Endothelial cell of umbilical vein (primary cell): ENCODE data around the gene STAB2. TPM values are rescaled to one million over a fixed set of nuclear protein-coding genes. Genes with fewer than 3 reads are reported as not detected.
"Not testable (repeated sequence)": the region's sequence is repeated elsewhere in the genome, so short reads cannot be mapped to it uniquely, and the experiment has no call there.

Experiments used
- BruUV-seq: library from RNA; stranded (reverse); fragments of 400-500 nt; replicated peaks from 2 replicates; lab custom pipeline; 2021; lab: Mats Ljungman, UMichigan
- CTCF ChIA-PET: fragments of 300-600, 350-600 bp; sonication (Branson Sonifier 250); formaldehyde crosslinking; loops from one replicate; lab custom pipeline; 2021; ENCODE audit warnings: antibody characterized with exemption, inconsistent platforms; lab: Charles Lee
- POLR2A ChIA-PET: fragments of 300-600, 350-600 bp; sonication (Branson Sonifier 250); formaldehyde crosslinking; loops from one replicate; lab custom pipeline; 2021; ENCODE audit warnings: antibody characterized with exemption, inconsistent platforms; lab: Charles Lee
- DNase-seq: peaks from one replicate; pipeline ENCODE4 v3.0.0-alpha.2; 2011; ENCODE audit warnings: low read depth, low spot score
- FAIRE-seq: peaks from 2 replicates; lab custom pipeline; 2011; peaks lifted over from hg19 to GRCh38; lab: Jason Lieb, UNC
- H2AFZ ChIP-seq: 2 replicates; pipeline ENCODE4 v1.6.0; 2012; ENCODE audit warnings: low read depth, low read length, control low read depth, inconsistent platforms
- H3K27ac ChIP-seq: 2 replicates; pipeline ENCODE4 v1.5.1; 2011; ENCODE audit warnings: low read depth, mild to moderate bottlenecking, control low read depth, low read length, moderate library complexity; ENCODE audit not compliant: insufficient read depth
- H3K27me3 ChIP-seq, 2 experiments: 2 replicates each; pipeline versions ENCODE4 v1.6.0 to v1.6.1; 2011; ENCODE audit warnings: low read length in 2 of 2, mixed read lengths in 1 of 2; ENCODE audit not compliant: control insufficient read depth in 2 of 2, insufficient read depth in 2 of 2
- H3K36me3 ChIP-seq, 2 experiments: 2 replicates in 1 of 2; 3 replicates in 1 of 2; pipeline ENCODE4 v1.5.1; 2011; ENCODE audit warnings: low read length in 2 of 2, mild to moderate bottlenecking in 1 of 2, moderate library complexity in 1 of 2; ENCODE audit not compliant: control insufficient read depth in 2 of 2, insufficient read depth in 2 of 2; ENCODE audit errors: extremely low read depth in 1 of 2
- H3K4me1 ChIP-seq: 3 replicates; pipeline ENCODE4 v1.5.1; 2011; ENCODE audit warnings: mild to moderate bottlenecking, low read length; ENCODE audit not compliant: control insufficient read depth, insufficient read depth; ENCODE audit errors: extremely low read depth
- H3K4me2 ChIP-seq: 2 replicates; pipeline ENCODE4 v1.6.1; 2011; ENCODE audit warnings: low read length, control low read depth, mixed read lengths; ENCODE audit not compliant: insufficient read depth
- H3K4me3 ChIP-seq, 3 experiments: fragments of 200-600 bp in 1 of 3; sonication (generic), shearing (Covaris generic) in 1 of 3; replicated peaks in 1 of 3; 2 replicates each; pipeline ENCODE4 v1.5.1; 2011 to 2016; ENCODE audit warnings: control low read depth in 3 of 3, low read length in 3 of 3, mild to moderate bottlenecking in 2 of 3, inconsistent platforms in 1 of 3, low read depth in 1 of 3, moderate library complexity in 1 of 3; ENCODE audit not compliant: insufficient read depth in 1 of 3
- H3K79me2 ChIP-seq: 2 replicates; pipeline ENCODE4 v1.6.0; 2012; ENCODE audit warnings: low read length, inconsistent platforms; ENCODE audit not compliant: control insufficient read depth, insufficient read depth
- H3K9ac ChIP-seq: replicated peaks from 2 replicates; pipeline ENCODE3; 2011; ENCODE audit warnings: low read length, control low read depth; ENCODE audit not compliant: insufficient read depth; ENCODE audit errors: extremely low read depth
- H3K9me1 ChIP-seq: replicated peaks from 3 replicates; pipeline ENCODE4 v1.6.0; 2011; ENCODE audit warnings: mild to moderate bottlenecking, low read length; ENCODE audit not compliant: control insufficient read depth, insufficient read depth; ENCODE audit errors: extremely low read depth
- H3K9me3 ChIP-seq: replicated peaks from 2 replicates; pipeline ENCODE4 v1.5.1; 2012; ENCODE audit warnings: low read length, inconsistent platforms; ENCODE audit not compliant: control insufficient read depth, insufficient read depth
- H4K20me1 ChIP-seq: replicated peaks from 2 replicates; pipeline ENCODE3; 2011; ENCODE audit warnings: mild to moderate bottlenecking, low read length; ENCODE audit not compliant: control insufficient read depth, insufficient read depth; ENCODE audit errors: extremely low read depth
- dilution Hi-C: fragments of 300-500 bp; cut with MboI; formaldehyde crosslinking; loops from one replicate; pipeline ENCODE4 v1.15.0; 2019; ENCODE audit warnings: low sequenced_read_pairs; ENCODE audit not compliant: extremely low pct_ligation_motif_present
- intact Hi-C: fragments of 100-400 bp; cut with micrococcal nuclease; formaldehyde crosslinking; loops from one replicate; pipeline ENCODE4 v1.10.0; 2022
- polyA plus RNA-seq, 4 experiments: library from polyadenylated mRNA; depleted of rRNA in 3 of 4; stranded (reverse) in 3 of 4; unstranded in 1 of 4; fragments of >200 nt; gene quantifications; 2 replicates each; pipeline versions ENCODE4 v1.2.1 to v1.2.3, GENCODE V29; 2011 to 2012; ENCODE audit warnings: missing spikeins in 1 of 4
- total RNA-seq: library from RNA; stranded (reverse); gene quantifications from 2 replicates; pipeline ENCODE4 v1.2.3, GENCODE V29; 2021
- TF ChIP-seq, protein P1 (sequence below): IDR thresholded peaks from 2 replicates; pipeline ENCODE4 v1.6.1; 2011; ENCODE audit not compliant: insufficient read depth, insufficient read length

STAB2 gene
- total and polyA plus RNA-seq, 2 donors (not counting 3 experiments of a cell fraction or from before 2014, with no cell fraction given): 0.01 TPM; not detected in 1

DNA sequence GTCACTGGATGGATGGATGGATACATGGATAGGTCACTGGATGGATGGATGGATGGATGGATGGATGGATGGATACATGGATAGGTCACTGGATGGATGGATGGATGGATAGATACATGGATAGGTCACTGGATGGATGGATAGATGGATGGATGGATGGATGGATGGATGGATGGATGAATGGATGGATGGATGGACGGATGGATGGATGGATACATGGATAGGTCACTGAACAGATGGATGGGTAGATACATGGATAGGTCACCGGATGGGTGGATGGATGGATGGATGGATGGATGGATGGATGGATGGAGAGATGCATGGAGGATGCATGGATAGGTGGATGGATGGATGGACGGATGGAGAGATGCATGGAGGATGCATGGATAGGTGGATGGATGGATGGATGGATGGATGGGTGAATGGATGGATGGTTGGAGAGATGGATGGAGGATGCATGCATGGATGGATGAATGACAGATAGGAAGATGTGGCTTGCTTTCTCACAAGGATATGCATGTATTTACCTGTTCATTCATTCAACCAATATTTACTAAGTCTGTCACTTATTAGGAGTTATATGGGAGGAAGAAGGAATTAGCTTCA, 66.6 kb downstream of the STAB2 start:
- H3K9me3 ChIP-seq, intact Hi-C loops, DNase-seq, H3K9ac ChIP-seq, BruUV-seq, H3K4me3 ChIP-seq, H3K4me1 ChIP-seq, H3K4me2 ChIP-seq, H3K27me3 ChIP-seq, FAIRE-seq, H4K20me1 ChIP-seq, H3K79me2 ChIP-seq, POLR2A ChIA-PET, H3K36me3 ChIP-seq, H2AFZ ChIP-seq, H3K9me1 ChIP-seq, H3K27ac ChIP-seq, dilution Hi-C loops: not testable (repeated sequence)
- CTCF ChIA-PET: interaction anchor here (0.6 kb wide), 1 partner anchor 21 kb away, joined by 4 read pairs; no protein-coding TSS in a partner anchor

DNA sequence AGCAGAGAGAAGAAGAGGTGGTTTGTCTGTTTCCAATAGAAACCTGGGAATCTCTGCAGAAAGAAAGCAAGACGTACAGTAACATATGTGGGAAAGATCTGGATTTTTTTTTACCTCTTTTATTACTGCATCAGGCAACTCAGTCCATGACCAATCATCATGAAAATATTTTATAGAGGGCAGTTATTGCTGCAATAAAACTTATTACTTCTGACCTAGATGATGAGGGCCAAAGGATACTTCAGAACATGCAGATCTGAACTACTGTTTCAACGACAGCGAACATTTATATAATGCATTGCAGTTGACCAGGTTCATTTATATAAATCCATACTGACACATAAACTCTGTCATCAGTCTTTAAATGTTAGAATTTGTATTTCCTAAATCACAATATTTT, 67.7 kb downstream of the STAB2 start:
- H2AFZ ChIP-seq: no peak overlapping the region
- H3K27me3 ChIP-seq: no peaks in the 10 kb centered on the region
- no peaks in the 10 kb centered on the region for H3K36me3 ChIP-seq
- no peak overlapping the region for H3K4me2 ChIP-seq
- no peak overlapping the region for H3K9ac ChIP-seq
- POLR2A ChIA-PET: no interaction called here
- dilution Hi-C loops: no loop called here
- intact Hi-C loops: no loop called here
- DNase-seq: no peak
- TF ChIP-seq, protein P1, sequence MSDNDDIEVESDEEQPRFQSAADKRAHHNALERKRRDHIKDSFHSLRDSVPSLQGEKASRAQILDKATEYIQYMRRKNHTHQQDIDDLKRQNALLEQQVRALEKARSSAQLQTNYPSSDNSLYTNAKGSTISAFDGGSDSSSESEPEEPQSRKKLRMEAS: no peak
- no peaks in the 10 kb centered on the region for H3K9me3 ChIP-seq
- no peaks in the 10 kb centered on the region for H3K9me1 ChIP-seq
- BruUV-seq: no TSS peak
- no peak overlapping the region for H3K27ac ChIP-seq
- CTCF ChIA-PET: no interaction called here
- no peaks in the 10 kb centered on the region for H4K20me1 ChIP-seq
- H3K79me2 ChIP-seq: no peaks in the 10 kb centered on the region
- FAIRE-seq: no peak
- H3K4me1 ChIP-seq: no peaks in the 10 kb centered on the region
- no peak overlapping the region for H3K4me3 ChIP-seq
